K562 (cell line): ENCODE data around the gene KIF5C.

ENCODE experiments used
- CHD2 ChIP-seq: IDR thresholded peaks from 2 replicates; pipeline ENCODE4 v1.6.1; 2011; ENCODE audit warnings: low read depth, low read length
- CREM ChIP-seq: IDR thresholded peaks from 2 replicates; pipeline ENCODE4 v1.6.1; 2014; ENCODE audit warnings: antibody characterized with exemption, low read depth
- EHMT2 ChIP-seq: fragments of 450-650 bp; IDR thresholded peaks from 2 replicates; pipeline ENCODE4 v1.6.1; 2018; ENCODE audit warnings: antibody characterized with exemption
- ESRRA ChIP-seq: fragments of 450-650 bp; IDR thresholded peaks from 2 replicates; pipeline ENCODE4 v1.6.1; 2014; ENCODE audit warnings: low read depth, mild to moderate bottlenecking, moderate library complexity, borderline replicate concordance
- FOXK2 ChIP-seq, 2 experiments: fragments of 450-650 bp; IDR thresholded peaks in 1 of 2; conservative IDR thresholded peaks in 1 of 2; 2 replicates each; pipeline ENCODE4 v1.6.1; 2016; ENCODE audit warnings: low read depth in 2 of 2, mild to moderate bottlenecking in 1 of 2
- ID3 ChIP-seq, 2 experiments: fragments of 250-450 bp in 1 of 2; fragments of 450-650 bp in 1 of 2; sonication (Bioruptor Pico) in 1 of 2; IDR thresholded peaks; 2 replicates each; pipeline versions ENCODE4 v1.6.1 to v1.8.0; 2016 to 2021; ENCODE audit warnings: mild to moderate bottlenecking in 2 of 2, moderate library complexity in 2 of 2, missing compliant biosample characterization in 1 of 2, missing genetic modification characterization in 1 of 2
- MLLT1 ChIP-seq, 2 experiments: fragments of 450-650 bp; IDR thresholded peaks; 2 replicates each; pipeline ENCODE4 v1.6.1; 2016
- POLR2A ChIP-seq: fragments of 450-650 bp; conservative IDR thresholded peaks from 2 replicates; pipeline ENCODE4 v1.6.1; 2016
- POLR2AphosphoS5 ChIP-seq: IDR thresholded peaks from 2 replicates; pipeline ENCODE4 v1.6.1; 2011; ENCODE audit warnings: mild to moderate bottlenecking, low read depth, low read length, moderate library complexity; ENCODE audit not compliant: control insufficient read depth, insufficient read depth
- SMC3 ChIP-seq: conservative IDR thresholded peaks from 2 replicates; pipeline ENCODE4 v1.6.1; 2011; ENCODE audit warnings: low read depth, low read length, improper control_type of control experiment; ENCODE audit not compliant: insufficient read depth
- USF1 ChIP-seq: sonication (generic); formaldehyde crosslinking; IDR thresholded peaks from 2 replicates; pipeline ENCODE4 v1.9.0; 2022; ENCODE audit warnings: mild to moderate bottlenecking, missing genetic modification reagents
- ZNF24 ChIP-seq: fragments of 450-650 bp; IDR thresholded peaks from 2 replicates; pipeline ENCODE4 v1.6.1; 2016
- TF ChIP-seq, protein P1 (sequence below): sonication (generic); formaldehyde crosslinking; IDR thresholded peaks from 2 replicates; pipeline ENCODE4 v1.8.1; 2022; ENCODE audit warnings: missing genetic modification reagents
- TF ChIP-seq, protein P2 (sequence below), 3 experiments: IDR thresholded peaks in 2 of 3; conservative IDR thresholded peaks in 1 of 3; 2 replicates each; pipeline ENCODE4 v1.5.1; 2011 to 2012; ENCODE audit warnings: low read length in 3 of 3, mild to moderate bottlenecking in 3 of 3, control low read depth in 2 of 3, improper control_type of control experiment in 1 of 3, inconsistent platforms in 1 of 3, low read depth in 1 of 3, mixed read lengths in 1 of 3, moderate library complexity in 1 of 3; ENCODE audit not compliant: insufficient read depth in 2 of 3

GRCh38 chr2:149042881-149043280 is 167.9 kb downstream of the KIF5C start:
- no peak for TF ChIP-seq MLLT1 (IDR thresholded peaks at IDR 0.05)
- no peak for TF ChIP-seq ID3 (CRISPR knock-in tag; IDR thresholded peaks at IDR 0.05)
- TF ChIP-seq ID3 (tag; IDR thresholded peaks at IDR 0.05): no peak
- no peak for TF ChIP-seq POLR2AphosphoS5
- TF ChIP-seq CREM: no peak
- TF ChIP-seq, protein P1, sequence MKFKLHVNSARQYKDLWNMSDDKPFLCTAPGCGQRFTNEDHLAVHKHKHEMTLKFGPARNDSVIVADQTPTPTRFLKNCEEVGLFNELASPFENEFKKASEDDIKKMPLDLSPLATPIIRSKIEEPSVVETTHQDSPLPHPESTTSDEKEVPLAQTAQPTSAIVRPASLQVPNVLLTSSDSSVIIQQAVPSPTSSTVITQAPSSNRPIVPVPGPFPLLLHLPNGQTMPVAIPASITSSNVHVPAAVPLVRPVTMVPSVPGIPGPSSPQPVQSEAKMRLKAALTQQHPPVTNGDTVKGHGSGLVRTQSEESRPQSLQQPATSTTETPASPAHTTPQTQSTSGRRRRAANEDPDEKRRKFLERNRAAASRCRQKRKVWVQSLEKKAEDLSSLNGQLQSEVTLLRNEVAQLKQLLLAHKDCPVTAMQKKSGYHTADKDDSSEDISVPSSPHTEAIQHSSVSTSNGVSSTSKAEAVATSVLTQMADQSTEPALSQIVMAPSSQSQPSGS (CRISPR knock-in tag): no peak
- no peak for TF ChIP-seq EHMT2
- no peak for TF ChIP-seq CHD2
- TF ChIP-seq, protein P2, sequence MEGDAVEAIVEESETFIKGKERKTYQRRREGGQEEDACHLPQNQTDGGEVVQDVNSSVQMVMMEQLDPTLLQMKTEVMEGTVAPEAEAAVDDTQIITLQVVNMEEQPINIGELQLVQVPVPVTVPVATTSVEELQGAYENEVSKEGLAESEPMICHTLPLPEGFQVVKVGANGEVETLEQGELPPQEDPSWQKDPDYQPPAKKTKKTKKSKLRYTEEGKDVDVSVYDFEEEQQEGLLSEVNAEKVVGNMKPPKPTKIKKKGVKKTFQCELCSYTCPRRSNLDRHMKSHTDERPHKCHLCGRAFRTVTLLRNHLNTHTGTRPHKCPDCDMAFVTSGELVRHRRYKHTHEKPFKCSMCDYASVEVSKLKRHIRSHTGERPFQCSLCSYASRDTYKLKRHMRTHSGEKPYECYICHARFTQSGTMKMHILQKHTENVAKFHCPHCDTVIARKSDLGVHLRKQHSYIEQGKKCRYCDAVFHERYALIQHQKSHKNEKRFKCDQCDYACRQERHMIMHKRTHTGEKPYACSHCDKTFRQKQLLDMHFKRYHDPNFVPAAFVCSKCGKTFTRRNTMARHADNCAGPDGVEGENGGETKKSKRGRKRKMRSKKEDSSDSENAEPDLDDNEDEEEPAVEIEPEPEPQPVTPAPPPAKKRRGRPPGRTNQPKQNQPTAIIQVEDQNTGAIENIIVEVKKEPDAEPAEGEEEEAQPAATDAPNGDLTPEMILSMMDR (IDR thresholded peaks at IDR 0.05 in 2 of 3, conservative IDR thresholded peaks at IDR 0.05 in 1 of 3; ENCODE audit: insufficient read depth in 2 of 3, low read depth in 1 of 3, low read length in 3 of 3): no peak
- no peak for TF ChIP-seq USF1 (CRISPR knock-in tag)
- TF ChIP-seq POLR2A: no peak
- no peak for TF ChIP-seq FOXK2 (conservative IDR thresholded peaks at IDR 0.05 in 1 of 2, IDR thresholded peaks at IDR 0.05 in 1 of 2; ENCODE audit: low read depth in 2 of 2)
- TF ChIP-seq SMC3: no peak
- TF ChIP-seq ZNF24: no peak
- TF ChIP-seq ESRRA: no peak
